ENCODE results near the gene DDIT3. TPM values are rescaled to one million over a fixed set of nuclear protein-coding genes. Genes with fewer than 3 reads are reported as not detected.

The DDIT3 gene
- total RNA-seq, 1 donor from 2014 or later, result 19.2 TPM

GRCh38 chr12:57477710-57478681 lies 42.3 kb downstream of the DDIT3 start:
- peak; percentile 40 for ATAC-seq
- intact Hi-C loops (cut with DNase I), result no loop called here
- DNase-seq (ENCODE audit: missing footprints), result no peak

GRCh38 chr12:57476993-57477709 lies 43.2 kb downstream of the DDIT3 start:
- no peak for DNase-seq (ENCODE audit: missing footprints)
- ATAC-seq, result no peak
- intact Hi-C loops (cut with DNase I), result no loop called here

- intact Hi-C loops (cut with DNase I), result no loop called here
- DNase-seq (ENCODE audit: missing footprints), result peak; percentile 85
- peak; percentile 12 for ATAC-seq
Measured at GRCh38 chr12:57476162-57476992, 43.9 kb downstream of the DDIT3 start.

GRCh38 chr12:57475271-57476161 lies 44.8 kb downstream of the DDIT3 start:
- no peak for ATAC-seq
- intact Hi-C loops (cut with DNase I), result no loop called here
- no peak for DNase-seq (ENCODE audit: missing footprints)

- intact Hi-C loops (cut with DNase I), result no loop called here
- no peak for DNase-seq (ENCODE audit: missing footprints)
- ATAC-seq, result no peak
Measured at GRCh38 chr12:57474862-57475261, 45.5 kb downstream of the DDIT3 start.

- intact Hi-C loops (cut with DNase I), result no loop called here
- DNase-seq (ENCODE audit: missing footprints) (no peak), ATAC-seq (no peak)
Measured at GRCh38 chr12:57474430-57474829, 45.9 kb downstream of the DDIT3 start.

GRCh38 chr12:57473886-57474285 lies 46.4 kb downstream of the DDIT3 start:
- DNase-seq (ENCODE audit: missing footprints) (no peak), ATAC-seq (no peak)
- intact Hi-C loops (cut with DNase I), result no loop called here

GRCh38 chr12:57473392-57473791 lies 46.9 kb downstream of the DDIT3 start:
- no peak for ATAC-seq
- DNase-seq (ENCODE audit: missing footprints), result no peak
- intact Hi-C loops (cut with DNase I), result no loop called here

- intact Hi-C loops (cut with DNase I), result no loop called here
- DNase-seq (ENCODE audit: missing footprints), result no peak
- no peak for ATAC-seq
Measured at GRCh38 chr12:57472391-57472790, 47.9 kb downstream of the DDIT3 start.

GRCh38 chr12:57471661-57472060 lies 48.7 kb downstream of the DDIT3 start:
- no peak for DNase-seq (ENCODE audit: missing footprints)
- intact Hi-C loops (cut with DNase I), result no loop called here
- ATAC-seq, result no peak

- ATAC-seq (no peak), DNase-seq (ENCODE audit: missing footprints) (no peak)
- intact Hi-C loops (cut with DNase I), result no loop called here
Measured at GRCh38 chr12:57470970-57471656, 49.2 kb downstream of the DDIT3 start.

GRCh38 chr12:57470286-57470969 lies 49.9 kb downstream of the DDIT3 start:
- intact Hi-C loops (cut with DNase I), result no loop called here
- no peak for DNase-seq (ENCODE audit: missing footprints)
- no peak for ATAC-seq

- DNase-seq (ENCODE audit: missing footprints), result no peak
- no peak for ATAC-seq
- intact Hi-C loops (cut with DNase I), result no loop called here
Measured at GRCh38 chr12:57469296-57470164, 50.8 kb downstream of the DDIT3 start.

GRCh38 chr12:57467915-57468314 lies 52.4 kb downstream of the DDIT3 start:
- intact Hi-C loops (cut with DNase I), result no loop called here
- DNase-seq (ENCODE audit: missing footprints) (no peak), ATAC-seq (no peak)

GRCh38 chr12:57467212-57467874 lies 53.0 kb downstream of the DDIT3 start:
- intact Hi-C loops (cut with DNase I), result no loop called here
- DNase-seq (ENCODE audit: missing footprints), result no peak
- ATAC-seq, result no peak
